Mesenchymal stem cell (in vitro differentiated cells and primary cell): ENCODE data around the gene SPG11.
"Not testable (repeated sequence)": the region's sequence is repeated elsewhere in the genome, so short reads cannot be mapped to it uniquely, and the experiment has no call there.

ENCODE experiments used
- DNase-seq: peaks from one replicate; pipeline ENCODE4 v3.0.0-alpha.2; 2013
- H2AFZ ChIP-seq: one replicate; pipeline ENCODE4 v1.6.1; 2013; ENCODE audit warnings: low read depth, mild to moderate bottlenecking, control low read depth, inconsistent platforms, low read length, moderate library complexity
- H2AK5ac ChIP-seq: 2 replicates; pipeline ENCODE4 v1.6.1; 2013; ENCODE audit warnings: low read length, moderate library complexity, mild to moderate bottlenecking, inconsistent platforms; ENCODE audit not compliant: severe bottlenecking
- H2BK120ac ChIP-seq: one replicate; pipeline ENCODE4 v1.6.1; 2013; ENCODE audit warnings: low read depth, mild to moderate bottlenecking, inconsistent platforms, low read length, moderate library complexity
- H2BK12ac ChIP-seq, 2 experiments: one replicate each; pipeline ENCODE4 v1.6.1; 2013; ENCODE audit warnings: inconsistent platforms in 2 of 2, low read length in 2 of 2, mild to moderate bottlenecking in 2 of 2, moderate library complexity in 2 of 2, control low read depth in 1 of 2
- H2BK15ac ChIP-seq: one replicate; pipeline ENCODE4 v1.6.1; 2013; ENCODE audit warnings: mild to moderate bottlenecking, low read depth, inconsistent platforms; ENCODE audit not compliant: poor library complexity, severe bottlenecking
- H2BK5ac ChIP-seq: 2 replicates; pipeline ENCODE4 v1.6.1; 2013; ENCODE audit warnings: low read depth, mild to moderate bottlenecking, low read length, control low read depth, inconsistent platforms; ENCODE audit not compliant: poor library complexity, severe bottlenecking
- H3K14ac ChIP-seq, 2 experiments: one replicate each; pipeline ENCODE4 v1.6.1; 2013; ENCODE audit warnings: inconsistent platforms in 2 of 2, low read length in 2 of 2, control low read depth in 1 of 2, mild to moderate bottlenecking in 1 of 2, moderate library complexity in 1 of 2
- H3K18ac ChIP-seq, 2 experiments: one replicate each; pipeline ENCODE4 v1.6.1; 2013; ENCODE audit warnings: inconsistent platforms in 2 of 2, low read length in 2 of 2, control low read depth in 1 of 2, low read depth in 1 of 2, mild to moderate bottlenecking in 1 of 2
- H3K23ac ChIP-seq, 2 experiments: one replicate each; pipeline ENCODE4 v1.6.1; 2013; ENCODE audit warnings: inconsistent platforms in 2 of 2, low read length in 2 of 2, mild to moderate bottlenecking in 2 of 2, moderate library complexity in 2 of 2, control low read depth in 1 of 2
- H3K27ac ChIP-seq: 2 replicates; pipeline ENCODE4 v1.5.1; 2013; ENCODE audit warnings: mild to moderate bottlenecking, moderate library complexity, low read length, control low read depth, inconsistent platforms; ENCODE audit not compliant: poor library complexity, severe bottlenecking
- H3K27me3 ChIP-seq, 2 experiments: 2 replicates each; pipeline versions ENCODE4 v1.6.1 to v1.7.0; 2013; ENCODE audit warnings: low read length in 2 of 2, mild to moderate bottlenecking in 2 of 2, moderate library complexity in 2 of 2, control low read depth in 1 of 2, inconsistent platforms in 1 of 2; ENCODE audit not compliant: control insufficient read depth in 1 of 2, insufficient read depth in 1 of 2
- H3K36me3 ChIP-seq, 2 experiments: 2 replicates each; pipeline versions ENCODE4 v1.6.1 to v1.7.0; 2013; ENCODE audit warnings: low read length in 2 of 2, control low read depth in 1 of 2, inconsistent platforms in 1 of 2, low read depth in 1 of 2, mild to moderate bottlenecking in 1 of 2; ENCODE audit not compliant: insufficient read depth in 2 of 2, control insufficient read depth in 1 of 2
- H3K4ac ChIP-seq, 2 experiments: one replicate each; pipeline ENCODE4 v1.6.1; 2013; ENCODE audit warnings: inconsistent platforms in 2 of 2, low read length in 2 of 2, mild to moderate bottlenecking in 2 of 2, moderate library complexity in 2 of 2, control low read depth in 1 of 2, low read depth in 1 of 2
- H3K4me1 ChIP-seq: 2 replicates; pipeline ENCODE4 v1.6.1; 2013; ENCODE audit warnings: low read depth, low read length, control low read depth; ENCODE audit not compliant: control insufficient read depth, insufficient read depth
- H3K4me2 ChIP-seq: 2 replicates; pipeline ENCODE4 v1.6.1; 2013; ENCODE audit warnings: low read length, mild to moderate bottlenecking, inconsistent platforms; ENCODE audit not compliant: poor library complexity, severe bottlenecking
- H3K4me3 ChIP-seq, 2 experiments: 2 replicates each; pipeline versions ENCODE4 v1.5.1 to v1.7.0; 2013; ENCODE audit warnings: low read length in 2 of 2, mild to moderate bottlenecking in 2 of 2, control low read depth in 1 of 2, low read depth in 1 of 2; ENCODE audit not compliant: insufficient read depth in 1 of 2
- H3K79me1 ChIP-seq: replicated peaks from 2 replicates; pipeline ENCODE4 v1.6.1; 2013; ENCODE audit warnings: mild to moderate bottlenecking, control low read depth, low read length, inconsistent platforms; ENCODE audit not compliant: poor library complexity, severe bottlenecking
- H3K9ac ChIP-seq: 2 replicates; pipeline ENCODE4 v1.7.0; 2013; ENCODE audit warnings: mild to moderate bottlenecking, low read length, moderate library complexity
- H3K9me3 ChIP-seq: 2 replicates; pipeline ENCODE4 v1.7.0; 2013; ENCODE audit warnings: mild to moderate bottlenecking, low read length; ENCODE audit not compliant: control insufficient read depth
- H4K8ac ChIP-seq: one replicate; pipeline ENCODE4 v1.6.1; 2013; ENCODE audit warnings: inconsistent platforms, mild to moderate bottlenecking, low read length, moderate library complexity
- H4K91ac ChIP-seq: one replicate; pipeline ENCODE4 v1.6.1; 2013; ENCODE audit warnings: mild to moderate bottlenecking, low read length, inconsistent platforms
- WGBS: methylation state at CpG from one replicate; pipeline ENCODE4 v1.1.7; 2013; ENCODE audit warnings: mixed read lengths; 5-methylcytosine and 5-hydroxymethylcytosine counted together

Gene SPG11

GRCh38 chr15:44690245-44690644 is 26.8 kb upstream of the SPG11 start:
- not testable (repeated sequence) for H3K4ac ChIP-seq, H3K27ac ChIP-seq, H2AK5ac ChIP-seq, H4K8ac ChIP-seq, H2BK15ac ChIP-seq, H3K4me1 ChIP-seq, H2BK120ac ChIP-seq, H2BK12ac ChIP-seq, H3K4me2 ChIP-seq, H3K4me3 ChIP-seq, H3K79me1 ChIP-seq, DNase-seq, H3K23ac ChIP-seq, H4K91ac ChIP-seq, H3K14ac ChIP-seq, H3K9ac ChIP-seq, H2AFZ ChIP-seq, H3K36me3 ChIP-seq, H3K27me3 ChIP-seq, H3K18ac ChIP-seq, H2BK5ac ChIP-seq, H3K9me3 ChIP-seq
- 62% methylated on average over 1 of the region's 1 CpG for WGBS

GRCh38 chr15:44689318-44689717 is 25.9 kb upstream of the SPG11 start:
- H4K8ac ChIP-seq, H2BK5ac ChIP-seq, H3K14ac ChIP-seq, H2BK120ac ChIP-seq, H3K4me3 ChIP-seq, H3K9me3 ChIP-seq, H3K79me1 ChIP-seq, H2AFZ ChIP-seq, H2BK12ac ChIP-seq, H3K18ac ChIP-seq, H3K27me3 ChIP-seq, DNase-seq, H4K91ac ChIP-seq, H3K9ac ChIP-seq, H3K4me1 ChIP-seq, H3K23ac ChIP-seq, H2AK5ac ChIP-seq, H3K4me2 ChIP-seq, H2BK15ac ChIP-seq, H3K36me3 ChIP-seq, H3K4ac ChIP-seq, H3K27ac ChIP-seq: not testable (repeated sequence)
- WGBS = 78% methylated on average over 2 of the region's 2 CpGs

GRCh38 chr15:44682809-44683682 is 19.6 kb upstream of the SPG11 start:
- H2AK5ac ChIP-seq, H2BK5ac ChIP-seq, H3K36me3 ChIP-seq, H3K9ac ChIP-seq, H3K79me1 ChIP-seq, H3K27me3 ChIP-seq, H3K27ac ChIP-seq, H3K9me3 ChIP-seq, H3K4me3 ChIP-seq, H3K4ac ChIP-seq, H3K23ac ChIP-seq, H2BK15ac ChIP-seq, H2BK120ac ChIP-seq, H3K4me1 ChIP-seq: not testable (repeated sequence)
- H3K14ac ChIP-seq = peak overlapping the region in 1 of 2 experiments; percentile 60
- peak overlapping the region; percentile 14 for H2AFZ ChIP-seq
- H4K8ac ChIP-seq = peak overlapping the region; percentile 28
- peak overlapping the region; percentile 11 for H3K4me2 ChIP-seq
- peak overlapping the region; percentile 4 to 80 for H3K18ac ChIP-seq
- peak overlapping the region; percentile 2 for H4K91ac ChIP-seq
- peak overlapping the region in 1 of 2 experiments; percentile 86 for H2BK12ac ChIP-seq
- WGBS = 47% methylated on average over 8 of the region's 8 CpGs
- peak; percentile 43 for DNase-seq

GRCh38 chr15:44682211-44682610 is 18.7 kb upstream of the SPG11 start:
- no peak overlapping the region for H3K4me2 ChIP-seq
- WGBS = 95% methylated on average over 1 of the region's 2 CpGs
- no peaks in the 10 kb centered on the region for H3K9me3 ChIP-seq
- no peak overlapping the region for H4K8ac ChIP-seq
- H2BK12ac ChIP-seq = peak overlapping the region in 1 of 2 experiments; percentile 42
- H2BK5ac ChIP-seq = no peak overlapping the region
- no peaks in the 10 kb centered on the region for H3K79me1 ChIP-seq
- no peak for DNase-seq
- no peak overlapping the region for H3K23ac ChIP-seq
- no peak overlapping the region for H2AFZ ChIP-seq
- no peak overlapping the region for H3K27ac ChIP-seq
- H3K27me3 ChIP-seq = peaks cover 0 to 3% of the 10 kb centered on the region in 2 experiments
- H3K4ac ChIP-seq = peak overlapping the region in 1 of 2 experiments; percentile 10
- H2BK120ac ChIP-seq = no peak overlapping the region
- H3K9ac ChIP-seq = no peak overlapping the region
- H4K91ac ChIP-seq = no peak overlapping the region
- no peak overlapping the region for H3K18ac ChIP-seq
- H3K4me3 ChIP-seq = no peak overlapping the region
- H3K36me3 ChIP-seq = no peaks in the 10 kb centered on the region
- peak overlapping the region in 1 of 2 experiments; percentile 59 for H3K14ac ChIP-seq
- H2AK5ac ChIP-seq = no peak overlapping the region
- H3K4me1 ChIP-seq = peaks cover 8% of the 10 kb centered on the region
- H2BK15ac ChIP-seq = no peak overlapping the region
